Suprapubic skin (tissue), 4 donors: ENCODE data around the gene INPP5A. TPM values are rescaled to one million over a fixed set of nuclear protein-coding genes. Genes with fewer than 3 reads are reported as not detected.

Experiments used
- DNase-seq, 2 donors: peaks; one replicate each; pipeline ENCODE4 v3.0.0-alpha.2; 2019; ENCODE audit warnings: low spot score in 2 of 2
- H3K27ac ChIP-seq: fragments of 200-600 bp; sonication (generic); one replicate; pipeline ENCODE4 v1.5.1; 2019
- H3K27me3 ChIP-seq: fragments of 200-600 bp; sonication (generic); one replicate; pipeline ENCODE4 v1.5.1; 2019
- H3K36me3 ChIP-seq: fragments of 200-600 bp; sonication (generic); one replicate; pipeline ENCODE4 v1.5.1; 2019
- H3K4me1 ChIP-seq: fragments of 200-600 bp; sonication (generic); one replicate; pipeline ENCODE4 v1.5.1; 2019
- H3K4me3 ChIP-seq: fragments of 200-600 bp; sonication (generic); one replicate; pipeline ENCODE4 v1.5.1; 2019; ENCODE audit warnings: mild to moderate bottlenecking
- H3K9me3 ChIP-seq: fragments of 200-600 bp; sonication (generic); one replicate; pipeline ENCODE4 v1.5.1; 2019
- EP300 ChIP-seq: sonication (generic); formaldehyde crosslinking; IDR thresholded peaks from one replicate; pipeline ENCODE4 v1.6.1; 2017; ENCODE audit warnings: antibody characterized with exemption
- POLR2A ChIP-seq, 2 donors: fragments of 450-650 bp; IDR thresholded peaks; one replicate each; pipeline ENCODE4 v1.6.1; 2017; ENCODE audit warnings: antibody characterized with exemption in 2 of 2, mild to moderate bottlenecking in 2 of 2, moderate library complexity in 2 of 2
- POLR2AphosphoS5 ChIP-seq, 3 donors: sonication (generic); formaldehyde crosslinking; IDR thresholded peaks; one replicate each; pipeline ENCODE4 v1.6.1; 2017; ENCODE audit warnings: antibody characterized with exemption in 3 of 3
- WGBS: methylation state at CpG from one replicate; pipeline ENCODE4 v1.1.5; 2018; 5-methylcytosine and 5-hydroxymethylcytosine counted together
- total RNA-seq, 4 donors: library from RNA; depleted of rRNA; stranded (reverse); fragments of >200 nt; gene quantifications; one replicate each; pipeline ENCODE4 v1.1.0, GENCODE V29; 2016
- TF ChIP-seq, protein P1 (sequence below), 2 donors: fragments of 200-600 bp in 1 of 2; fragments of 450-650 bp in 1 of 2; sonication (generic) in 1 of 2; IDR thresholded peaks; one replicate each; pipeline ENCODE4 v1.5.1; 2016 to 2019; ENCODE audit warnings: antibody characterized with exemption in 2 of 2, mild to moderate bottlenecking in 1 of 2, moderate library complexity in 1 of 2

INPP5A gene
- total RNA-seq, 4 donors from 2014 or later: 28.1 to 39.1 (median 32.3) TPM

DNA sequence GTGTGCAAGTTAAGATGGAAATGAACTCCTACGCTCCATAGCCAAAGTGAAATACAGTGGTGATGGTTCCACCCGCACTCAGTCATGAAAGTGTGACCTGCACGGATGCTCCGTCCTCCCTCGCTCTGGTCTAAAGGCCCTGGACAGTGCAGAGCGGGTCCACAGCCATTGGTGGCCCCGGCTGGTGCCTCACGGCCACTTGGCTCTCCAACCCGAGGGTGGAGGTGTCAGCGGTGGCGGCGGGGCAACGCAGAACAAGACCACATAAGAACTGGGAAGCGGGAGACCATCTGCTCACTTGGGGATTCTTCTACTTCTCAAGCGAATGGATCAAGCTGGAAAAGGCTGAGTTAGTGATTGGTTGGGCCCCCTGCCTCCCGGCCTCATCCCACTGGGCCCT, 187.6 kb downstream of the INPP5A start:
- H3K4me3 ChIP-seq: no peak overlapping the region
- DNase-seq: no peak
- H3K36me3 ChIP-seq: peaks cover 34% of the 10 kb centered on the region
- H3K9me3 ChIP-seq: no peaks in the 10 kb centered on the region
- TF ChIP-seq POLR2A (IDR thresholded peaks at IDR 0.05) (no peak), EP300 (no peak), POLR2AphosphoS5 (IDR thresholded peaks at IDR 0.05) (no peak)
- TF ChIP-seq, protein P1, sequence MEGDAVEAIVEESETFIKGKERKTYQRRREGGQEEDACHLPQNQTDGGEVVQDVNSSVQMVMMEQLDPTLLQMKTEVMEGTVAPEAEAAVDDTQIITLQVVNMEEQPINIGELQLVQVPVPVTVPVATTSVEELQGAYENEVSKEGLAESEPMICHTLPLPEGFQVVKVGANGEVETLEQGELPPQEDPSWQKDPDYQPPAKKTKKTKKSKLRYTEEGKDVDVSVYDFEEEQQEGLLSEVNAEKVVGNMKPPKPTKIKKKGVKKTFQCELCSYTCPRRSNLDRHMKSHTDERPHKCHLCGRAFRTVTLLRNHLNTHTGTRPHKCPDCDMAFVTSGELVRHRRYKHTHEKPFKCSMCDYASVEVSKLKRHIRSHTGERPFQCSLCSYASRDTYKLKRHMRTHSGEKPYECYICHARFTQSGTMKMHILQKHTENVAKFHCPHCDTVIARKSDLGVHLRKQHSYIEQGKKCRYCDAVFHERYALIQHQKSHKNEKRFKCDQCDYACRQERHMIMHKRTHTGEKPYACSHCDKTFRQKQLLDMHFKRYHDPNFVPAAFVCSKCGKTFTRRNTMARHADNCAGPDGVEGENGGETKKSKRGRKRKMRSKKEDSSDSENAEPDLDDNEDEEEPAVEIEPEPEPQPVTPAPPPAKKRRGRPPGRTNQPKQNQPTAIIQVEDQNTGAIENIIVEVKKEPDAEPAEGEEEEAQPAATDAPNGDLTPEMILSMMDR (IDR thresholded peaks at IDR 0.05): no peak
- WGBS: 96% methylated on average over 14 of the region's 16 CpGs
- no peak overlapping the region for H3K27ac ChIP-seq
- H3K4me1 ChIP-seq: no peaks in the 10 kb centered on the region
- H3K27me3 ChIP-seq: no peaks in the 10 kb centered on the region

DNA sequence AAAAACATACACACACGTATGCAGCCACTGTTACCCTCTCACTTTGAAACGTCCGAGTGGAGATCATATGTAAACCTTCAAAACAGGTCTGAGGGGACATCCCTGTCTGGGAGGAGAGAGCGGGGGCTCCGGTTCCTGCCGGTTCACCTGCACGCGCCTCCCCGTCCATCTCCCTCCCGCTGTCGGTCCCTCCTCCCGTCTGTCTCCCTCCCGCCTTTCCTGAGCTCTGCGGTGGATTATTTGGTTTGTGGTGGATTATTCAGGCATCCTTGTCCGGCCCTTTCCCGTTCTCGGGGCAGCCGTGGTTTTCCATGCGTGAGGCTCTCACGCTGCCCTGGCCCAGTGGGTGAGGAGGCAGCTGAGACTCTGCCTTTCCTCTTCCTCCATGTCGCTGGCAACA, 188.6 kb downstream of the INPP5A start:
- WGBS: 91% methylated on average over 21 of the region's 21 CpGs

DNA sequence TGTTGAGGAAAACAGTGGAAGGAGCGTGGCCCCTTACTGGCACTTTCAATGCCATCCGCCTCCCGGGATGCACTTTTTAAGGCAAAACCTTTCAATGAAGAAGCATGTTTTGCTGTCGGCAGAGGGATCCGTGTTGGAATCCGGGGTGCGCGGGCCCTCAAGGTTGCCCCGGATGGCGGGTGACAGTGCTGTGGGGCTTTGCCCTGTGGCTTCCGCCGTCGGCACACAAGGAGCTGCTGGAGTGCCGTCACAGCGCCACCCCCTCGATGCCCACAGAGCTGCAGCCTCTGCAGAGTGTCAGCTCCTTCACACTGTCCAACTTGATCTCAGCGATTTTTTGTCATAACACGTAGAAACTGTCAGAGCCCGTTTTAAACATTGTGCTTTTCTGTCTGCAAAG, 189.4 kb downstream of the INPP5A start:
- Histone ChIP-seq H3K27ac (no peak overlapping the region), H3K9me3 (no peaks in the 10 kb centered on the region), H3K4me3 (no peak overlapping the region), H3K4me1 (no peaks in the 10 kb centered on the region), H3K36me3 (peaks cover 43% of the 10 kb centered on the region), H3K27me3 (no peaks in the 10 kb centered on the region)
- DNase-seq: no peak
- WGBS: 96% methylated on average over 19 of the region's 19 CpGs
- TF ChIP-seq, protein P1 (IDR thresholded peaks at IDR 0.05): no peak
- TF ChIP-seq EP300 (no peak), POLR2A (IDR thresholded peaks at IDR 0.05) (no peak), POLR2AphosphoS5 (IDR thresholded peaks at IDR 0.05) (no peak)

More for the DNA sequence above, 188.6 kb downstream of the INPP5A start:
- peaks cover 43% of the 10 kb centered on the region for H3K36me3 ChIP-seq
- H3K27ac ChIP-seq: no peak overlapping the region
- no peak for DNase-seq
- no peaks in the 10 kb centered on the region for H3K27me3 ChIP-seq
- H3K4me1 ChIP-seq: no peaks in the 10 kb centered on the region
- no peak for TF ChIP-seq POLR2A (IDR thresholded peaks at IDR 0.05)
- no peaks in the 10 kb centered on the region for H3K9me3 ChIP-seq
- H3K4me3 ChIP-seq: no peak overlapping the region

DNA sequence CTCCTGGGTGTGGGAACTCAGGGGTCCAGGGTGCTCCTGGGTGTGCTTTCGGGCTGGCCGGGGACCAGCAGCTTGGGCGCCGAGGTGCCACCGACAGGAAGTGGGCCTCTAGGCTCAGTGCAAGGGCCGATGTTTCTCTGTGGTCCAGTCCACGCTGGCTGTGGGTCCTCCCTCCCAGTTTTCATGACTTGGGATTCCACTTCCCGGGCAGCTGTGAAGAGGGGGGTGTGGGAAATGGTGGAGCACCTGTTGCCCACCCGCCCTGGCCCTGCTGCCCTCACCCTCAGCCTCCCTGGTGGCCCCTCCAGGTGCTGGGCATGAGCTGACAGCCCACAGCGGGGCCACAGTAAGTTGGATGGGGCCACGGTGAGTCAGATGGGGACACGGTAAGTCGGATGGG, 189.8 kb downstream of the INPP5A start:
- H3K36me3 ChIP-seq: peaks cover 43% of the 10 kb centered on the region
- H3K4me1 ChIP-seq: no peaks in the 10 kb centered on the region
- 100% methylated on average over 4 of the region's 13 CpGs for WGBS

DNA sequence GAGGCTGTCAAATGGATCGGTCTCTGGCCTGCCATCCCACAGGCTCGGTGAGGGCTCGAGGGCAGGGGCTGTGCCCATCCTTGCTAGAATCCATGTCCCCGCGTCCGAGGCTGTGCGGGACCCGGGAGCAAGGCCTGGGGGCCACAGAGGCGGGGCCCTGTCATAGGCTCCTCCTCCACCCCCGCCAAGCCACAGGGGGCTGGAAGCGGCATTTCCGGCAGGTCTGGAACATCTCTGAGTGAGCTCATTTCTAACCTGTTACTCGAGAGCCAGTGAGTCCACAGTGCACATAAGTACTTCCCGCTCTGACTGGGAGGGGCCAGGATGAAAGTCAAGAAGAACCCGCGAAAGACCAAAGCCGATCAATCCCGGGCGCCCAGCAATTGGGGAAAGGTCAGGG, 190.7 kb downstream of the INPP5A start:
- TF ChIP-seq EP300 (no peak), POLR2A (IDR thresholded peaks at IDR 0.05) (no peak), POLR2AphosphoS5 (IDR thresholded peaks at IDR 0.05) (no peak)
- TF ChIP-seq, protein P1 (IDR thresholded peaks at IDR 0.05): no peak
- peaks cover 43% of the 10 kb centered on the region for H3K36me3 ChIP-seq
- no peaks in the 10 kb centered on the region for H3K9me3 ChIP-seq
- no peak overlapping the region for H3K4me3 ChIP-seq
- no peak overlapping the region for H3K27ac ChIP-seq
- no peaks in the 10 kb centered on the region for H3K27me3 ChIP-seq
- DNase-seq: no peak
- H3K4me1 ChIP-seq: no peaks in the 10 kb centered on the region
- WGBS: 91% methylated on average over 10 of the region's 19 CpGs

More for the DNA sequence above, 189.8 kb downstream of the INPP5A start:
- DNase-seq: no peak
- Histone ChIP-seq H3K9me3 (no peaks in the 10 kb centered on the region), H3K27me3 (no peaks in the 10 kb centered on the region), H3K27ac (no peak overlapping the region), H3K4me3 (no peak overlapping the region)
- TF ChIP-seq POLR2AphosphoS5 (IDR thresholded peaks at IDR 0.05): no peak
- TF ChIP-seq, protein P1 (IDR thresholded peaks at IDR 0.05): no peak
- no peak for TF ChIP-seq EP300
- TF ChIP-seq POLR2A (IDR thresholded peaks at IDR 0.05): no peak

DNA sequence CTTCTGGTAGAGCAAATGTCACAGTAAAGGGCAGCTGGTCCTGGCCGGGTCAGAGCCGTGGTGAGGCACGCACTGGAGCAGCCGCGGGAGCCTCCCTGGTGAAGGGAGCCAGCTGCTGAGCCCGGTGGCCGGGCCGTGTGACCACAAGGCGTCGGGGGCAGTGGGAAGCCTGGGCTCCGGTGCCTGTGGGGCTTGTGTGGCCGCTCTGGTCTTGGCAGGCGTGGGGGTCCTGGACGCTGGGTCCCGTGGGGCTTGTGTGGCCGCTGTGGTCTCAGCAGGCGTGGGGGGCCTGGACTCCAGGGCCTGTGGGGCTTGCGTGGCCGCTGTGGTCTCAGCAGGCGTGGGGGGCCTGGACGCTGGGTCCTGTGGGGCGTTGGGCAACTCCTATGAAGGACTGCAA, 191.2 kb downstream of the INPP5A start:
- H3K27ac ChIP-seq: no peak overlapping the region
- H3K4me1 ChIP-seq: no peaks in the 10 kb centered on the region
- 92% methylated on average over 8 of the region's 22 CpGs for WGBS
- DNase-seq: no peak
- TF ChIP-seq POLR2AphosphoS5 (IDR thresholded peaks at IDR 0.05) (no peak), EP300 (no peak), POLR2A (IDR thresholded peaks at IDR 0.05) (no peak)
- TF ChIP-seq, protein P1 (IDR thresholded peaks at IDR 0.05): no peak
- H3K36me3 ChIP-seq: peaks cover 47% of the 10 kb centered on the region
- H3K4me3 ChIP-seq: no peak overlapping the region
- H3K27me3 ChIP-seq: no peaks in the 10 kb centered on the region
- no peaks in the 10 kb centered on the region for H3K9me3 ChIP-seq
